Osteoblast (primary cell): ENCODE measurements around the gene KLF2. TPM values are rescaled to one million over a fixed set of nuclear protein-coding genes. Genes with fewer than 3 reads are reported as not detected.

Source experiments
- DNase-seq: peaks from one replicate; pipeline ENCODE4 v3.0.0; 2011; ENCODE audit warnings: low spot score, mixed read lengths; ENCODE audit not compliant: insufficient read length; ENCODE audit errors: missing footprints
- H2AFZ ChIP-seq: 2 replicates; pipeline ENCODE4 v1.6.0; 2011; ENCODE audit warnings: mild to moderate bottlenecking, low read length
- H3K27ac ChIP-seq: 2 replicates; pipeline ENCODE4 v1.5.1; 2011; ENCODE audit warnings: mild to moderate bottlenecking, low read depth, low read length, moderate library complexity
- H3K27me3 ChIP-seq: 2 replicates; pipeline ENCODE4 v1.6.0; 2012; ENCODE audit warnings: mild to moderate bottlenecking, control low read depth, inconsistent platforms, low read length, moderate library complexity; ENCODE audit not compliant: insufficient read depth
- H3K36me3 ChIP-seq: 2 replicates; pipeline ENCODE4 v1.5.1; 2011; ENCODE audit warnings: mild to moderate bottlenecking, low read length, control low read depth, moderate library complexity; ENCODE audit not compliant: insufficient read depth
- H3K4me1 ChIP-seq: 2 replicates; pipeline ENCODE4 v1.5.1; 2011; ENCODE audit warnings: mild to moderate bottlenecking, low read length, control low read depth, moderate library complexity; ENCODE audit not compliant: insufficient read depth
- H3K4me2 ChIP-seq: 2 replicates; pipeline ENCODE4 v1.6.0; 2011; ENCODE audit warnings: mild to moderate bottlenecking, low read length; ENCODE audit not compliant: insufficient read depth
- H3K4me3 ChIP-seq: fragments of 200-600 bp; sonication (generic); 3 replicates; pipeline ENCODE4 v1.5.1; 2012; ENCODE audit warnings: mild to moderate bottlenecking, low read length, inconsistent platforms; ENCODE audit not compliant: insufficient read depth
- H3K79me2 ChIP-seq: 2 replicates; pipeline ENCODE4 v1.6.0; 2012; ENCODE audit warnings: mild to moderate bottlenecking, low read length, control low read depth, inconsistent platforms; ENCODE audit not compliant: insufficient read depth
- H3K9me3 ChIP-seq: 2 replicates; pipeline ENCODE4 v1.5.1; 2011; ENCODE audit warnings: low read depth, low read length, control low read depth
- H4K20me1 ChIP-seq: 2 replicates; pipeline ENCODE4 v1.6.0; 2012; ENCODE audit warnings: mild to moderate bottlenecking, low read length, control low read depth; ENCODE audit not compliant: insufficient read depth
- total RNA-seq: library from RNA; depleted of rRNA; stranded (reverse); fragments of >200 nt; gene quantifications from 2 replicates; pipeline ENCODE4 v1.2.3, GENCODE V29; 2012
- TF ChIP-seq, protein P1 (sequence below): IDR thresholded peaks from 2 replicates; pipeline ENCODE4 v1.5.1; 2011; ENCODE audit warnings: mild to moderate bottlenecking, low read depth, low read length, moderate library complexity; ENCODE audit errors: extremely low read depth

The KLF2 gene
- total RNA-seq, 1 donor: 16.6 TPM

DNA sequence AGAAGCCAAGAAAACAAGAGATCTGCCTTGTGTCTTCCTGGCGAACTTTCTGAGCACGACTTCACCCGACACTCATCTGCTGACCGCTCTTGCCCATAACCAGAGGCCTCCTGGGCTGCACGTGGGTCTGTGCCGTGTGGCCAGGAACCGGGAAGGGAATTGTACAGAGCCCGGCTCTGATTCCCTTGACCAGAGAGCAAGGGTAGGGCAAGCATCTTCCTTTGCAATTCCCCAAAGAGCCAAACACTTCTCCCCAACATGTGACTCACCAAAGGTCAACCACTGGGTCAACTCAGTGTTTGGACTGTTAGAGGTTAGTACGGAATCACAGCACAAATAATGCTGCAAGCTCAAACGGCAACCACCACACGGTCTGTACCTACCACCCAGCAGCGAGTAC is 48.9 kb downstream of the KLF2 start:
- H3K4me3 ChIP-seq: no peak overlapping the region
- no peak overlapping the region for H3K27ac ChIP-seq
- H3K36me3 ChIP-seq: peaks cover 18% of the 10 kb centered on the region
- H4K20me1 ChIP-seq: peaks cover 31% of the 10 kb centered on the region
- peaks cover 16% of the 10 kb centered on the region for H3K4me1 ChIP-seq
- no peaks in the 10 kb centered on the region for H3K79me2 ChIP-seq
- DNase-seq: peak; percentile 95
- TF ChIP-seq, protein P1, sequence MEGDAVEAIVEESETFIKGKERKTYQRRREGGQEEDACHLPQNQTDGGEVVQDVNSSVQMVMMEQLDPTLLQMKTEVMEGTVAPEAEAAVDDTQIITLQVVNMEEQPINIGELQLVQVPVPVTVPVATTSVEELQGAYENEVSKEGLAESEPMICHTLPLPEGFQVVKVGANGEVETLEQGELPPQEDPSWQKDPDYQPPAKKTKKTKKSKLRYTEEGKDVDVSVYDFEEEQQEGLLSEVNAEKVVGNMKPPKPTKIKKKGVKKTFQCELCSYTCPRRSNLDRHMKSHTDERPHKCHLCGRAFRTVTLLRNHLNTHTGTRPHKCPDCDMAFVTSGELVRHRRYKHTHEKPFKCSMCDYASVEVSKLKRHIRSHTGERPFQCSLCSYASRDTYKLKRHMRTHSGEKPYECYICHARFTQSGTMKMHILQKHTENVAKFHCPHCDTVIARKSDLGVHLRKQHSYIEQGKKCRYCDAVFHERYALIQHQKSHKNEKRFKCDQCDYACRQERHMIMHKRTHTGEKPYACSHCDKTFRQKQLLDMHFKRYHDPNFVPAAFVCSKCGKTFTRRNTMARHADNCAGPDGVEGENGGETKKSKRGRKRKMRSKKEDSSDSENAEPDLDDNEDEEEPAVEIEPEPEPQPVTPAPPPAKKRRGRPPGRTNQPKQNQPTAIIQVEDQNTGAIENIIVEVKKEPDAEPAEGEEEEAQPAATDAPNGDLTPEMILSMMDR: no peak
- no peaks in the 10 kb centered on the region for H3K9me3 ChIP-seq
- H3K27me3 ChIP-seq: no peaks in the 10 kb centered on the region
- no peak overlapping the region for H2AFZ ChIP-seq
- H3K4me2 ChIP-seq: peak overlapping the region; percentile 11

DNA sequence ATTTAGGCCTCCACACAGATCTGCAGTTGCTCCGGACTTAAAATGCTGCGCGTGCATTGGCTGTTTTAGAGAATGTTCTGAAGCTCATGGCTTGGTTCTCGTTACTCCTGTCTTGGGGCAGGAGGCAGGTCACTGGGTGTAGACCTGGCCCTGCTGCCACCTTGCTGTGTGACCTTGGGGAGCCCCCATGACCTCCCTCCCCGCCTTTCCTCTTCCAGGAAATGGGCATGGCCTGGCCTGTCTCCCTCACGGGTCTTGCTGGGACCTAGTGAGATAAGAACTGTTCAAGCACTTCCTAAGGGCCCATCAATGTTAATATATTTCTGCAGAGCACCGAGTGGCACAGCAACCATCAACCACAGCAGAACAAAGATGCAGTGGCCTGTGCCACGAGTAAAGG is 49.4 kb downstream of the KLF2 start:
- no peaks in the 10 kb centered on the region for H3K9me3 ChIP-seq
- H3K27me3 ChIP-seq: no peaks in the 10 kb centered on the region
- H3K27ac ChIP-seq: no peak overlapping the region
- H3K4me2 ChIP-seq: peak overlapping the region; percentile 11
- DNase-seq: no peak
- no peaks in the 10 kb centered on the region for H3K79me2 ChIP-seq
- peaks cover 18% of the 10 kb centered on the region for H3K36me3 ChIP-seq
- TF ChIP-seq, protein P1: no peak
- H3K4me3 ChIP-seq: no peak overlapping the region
- peaks cover 28% of the 10 kb centered on the region for H4K20me1 ChIP-seq
- H2AFZ ChIP-seq: no peak overlapping the region
- peaks cover 16% of the 10 kb centered on the region for H3K4me1 ChIP-seq

DNA sequence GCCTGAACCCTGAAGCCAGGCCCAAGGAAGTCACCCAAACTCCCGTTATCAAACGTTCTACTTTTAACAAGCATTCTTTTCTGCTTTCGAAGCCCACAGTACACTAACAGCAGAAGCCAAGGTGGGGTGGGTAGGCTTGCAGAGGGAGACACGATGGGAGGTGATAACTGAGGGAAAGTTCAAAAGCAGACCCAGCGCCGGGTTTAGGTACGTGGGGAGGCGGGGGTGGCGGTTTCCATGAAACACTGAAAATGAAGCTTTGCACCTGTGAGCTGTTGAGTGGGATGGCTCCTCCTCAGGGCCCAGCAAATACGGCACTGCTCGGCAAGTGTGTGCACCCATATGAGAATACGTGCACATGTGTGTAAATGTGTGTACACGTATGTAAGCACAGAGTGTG is 49.8 kb downstream of the KLF2 start:
- H3K4me2 ChIP-seq: no peak overlapping the region
- H3K27me3 ChIP-seq: no peaks in the 10 kb centered on the region
- H3K36me3 ChIP-seq: peaks cover 18% of the 10 kb centered on the region
- no peak overlapping the region for H3K27ac ChIP-seq
- no peak for DNase-seq
- H3K79me2 ChIP-seq: no peaks in the 10 kb centered on the region
- H2AFZ ChIP-seq: no peak overlapping the region
- peaks cover 28% of the 10 kb centered on the region for H4K20me1 ChIP-seq
- TF ChIP-seq, protein P1: no peak
- H3K4me3 ChIP-seq: no peak overlapping the region
- no peaks in the 10 kb centered on the region for H3K9me3 ChIP-seq
- peaks cover 16% of the 10 kb centered on the region for H3K4me1 ChIP-seq

- DNase-seq: no peak
- H3K4me2 ChIP-seq: no peak overlapping the region
- no peaks in the 10 kb centered on the region for H3K27me3 ChIP-seq
- TF ChIP-seq, protein P1: no peak
- no peak overlapping the region for H2AFZ ChIP-seq
- no peak overlapping the region for H3K4me3 ChIP-seq
- H3K79me2 ChIP-seq: no peaks in the 10 kb centered on the region
- no peak overlapping the region for H3K27ac ChIP-seq
- no peaks in the 10 kb centered on the region for H3K9me3 ChIP-seq
- H3K4me1 ChIP-seq: peaks cover 16% of the 10 kb centered on the region
- peaks cover 28% of the 10 kb centered on the region for H4K20me1 ChIP-seq
- peaks cover 18% of the 10 kb centered on the region for H3K36me3 ChIP-seq
Observed at GRCh38 chr19:16375157-16375935, 50.7 kb downstream of the KLF2 start.
